ENCODE data around the gene NT5C1B. TPM values are rescaled to one million over a fixed set of nuclear protein-coding genes. Genes with fewer than 3 reads are reported as not detected.

Gene NT5C1B
- total and polyA plus RNA-seq, 10 of the 15 experiments (the other 5 are each of a cell fraction or from before 2014, with no cell fraction given) = 0.40 to 0.44 TPM; not detected in 8

DNA sequence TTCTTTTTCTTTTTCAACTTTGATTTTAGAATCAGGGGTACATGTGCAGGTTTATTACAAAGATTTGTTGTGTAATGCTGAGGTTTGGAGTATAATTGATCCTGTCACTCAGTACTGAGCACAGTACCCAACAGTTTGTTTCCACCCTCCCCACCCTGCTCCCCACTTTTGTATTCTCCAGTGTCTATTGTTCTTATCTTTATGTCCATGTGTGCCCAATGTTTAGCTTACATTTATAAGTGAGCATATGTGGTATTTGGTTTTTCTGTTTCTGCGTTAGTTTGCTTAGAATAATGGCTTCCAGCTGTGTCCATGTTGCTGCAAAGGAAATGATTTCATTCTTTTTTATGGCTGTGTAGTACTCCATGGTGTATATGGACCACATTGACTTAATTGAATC lies 72.0 kb downstream of the NT5C1B start:
- Histone ChIP-seq H2AFZ (ENCODE audit: control insufficient read depth, low read depth, low read length) (no peak overlapping the region), H3K9ac (ENCODE audit: control insufficient read depth, insufficient read depth, low read length) (no peak overlapping the region), H3K79me2 (ENCODE audit: control insufficient read depth, insufficient read depth, low read length) (no peaks in the 10 kb centered on the region), H3K27ac (ENCODE audit: control insufficient read depth, insufficient read depth) (no peak overlapping the region), H4K20me1 (ENCODE audit: control insufficient read depth, insufficient read depth) (no peaks in the 10 kb centered on the region; the same call in 1 of the 2 replicates), H3K36me3 (ENCODE audit: control insufficient read depth in 2 of 2, insufficient read depth in 2 of 2, low read length in 1 of 2) (no peaks in the 10 kb centered on the region), H3K4me2 (ENCODE audit: control insufficient read depth, insufficient read depth) (no peak overlapping the region), H3K4me1 (ENCODE audit: control insufficient read depth, insufficient read depth, low read length) (no peaks in the 10 kb centered on the region), H3K27me3 (replicated peaks in 1 of 2; ENCODE audit: control insufficient read depth in 2 of 2, insufficient read depth in 2 of 2, low read length in 1 of 2) (no peaks in the 10 kb centered on the region), H3K9me3 (replicated peaks; ENCODE audit: control insufficient read depth, insufficient read depth, low read length) (no peaks in the 10 kb centered on the region), H3K4me3 (no peak overlapping the region)
- in situ Hi-C loops (cut with MboI) = no loop called here
- DNase-seq (ENCODE audit: low read depth, low spot score) (no peak), FAIRE-seq (no peak), ATAC-seq (no peak)
- RAD21 ChIA-PET (ENCODE audit: unreplicated experiment) = interaction anchor here (0.6 to 0.7 kb wide), 2 partner anchors 19 to 716 kb away, joined by 3 to 4 read pairs; no protein-coding TSS in a partner anchor
- POLR2A ChIA-PET = no interaction called here
- SMC1A ChIA-PET (ENCODE audit: uncharacterized antibody, unreplicated experiment) = interaction anchor here (1.3 kb wide), 1 partner anchor 530 kb away, joined by 3 read pairs; no protein-coding TSS in a partner anchor
- no TSS peak for BruUV-seq (replicated peaks)
- intact Hi-C loops (cut with micrococcal nuclease; ENCODE audit: unreplicated experiment) = no loop called here
- 0% methylated on average over 1 of the region's 1 CpG for WGBS (ENCODE audit: insufficient coverage, insufficient replicate concordance, low lambda C conversion rate, missing lambda C conversion rate)
- CTCF ChIA-PET = interaction anchor here (0.6 to 1.6 kb wide), 3 partner anchors 19 to 307 kb away, joined by 3 read pairs; no protein-coding TSS in a partner anchor
- no peak for TF ChIP-seq TARDBP (IDR thresholded peaks at IDR 0.05; ENCODE audit: borderline replicate concordance)
- no peak for TF ChIP-seq MTA2 (IDR thresholded peaks at IDR 0.05; ENCODE audit: low read depth)
- TF ChIP-seq RBBP5 (conservative IDR thresholded peaks at IDR 0.05) = no peak
- no peak for TF ChIP-seq PML (IDR thresholded peaks at IDR 0.05; ENCODE audit: low read length)
- TF ChIP-seq, protein P1, sequence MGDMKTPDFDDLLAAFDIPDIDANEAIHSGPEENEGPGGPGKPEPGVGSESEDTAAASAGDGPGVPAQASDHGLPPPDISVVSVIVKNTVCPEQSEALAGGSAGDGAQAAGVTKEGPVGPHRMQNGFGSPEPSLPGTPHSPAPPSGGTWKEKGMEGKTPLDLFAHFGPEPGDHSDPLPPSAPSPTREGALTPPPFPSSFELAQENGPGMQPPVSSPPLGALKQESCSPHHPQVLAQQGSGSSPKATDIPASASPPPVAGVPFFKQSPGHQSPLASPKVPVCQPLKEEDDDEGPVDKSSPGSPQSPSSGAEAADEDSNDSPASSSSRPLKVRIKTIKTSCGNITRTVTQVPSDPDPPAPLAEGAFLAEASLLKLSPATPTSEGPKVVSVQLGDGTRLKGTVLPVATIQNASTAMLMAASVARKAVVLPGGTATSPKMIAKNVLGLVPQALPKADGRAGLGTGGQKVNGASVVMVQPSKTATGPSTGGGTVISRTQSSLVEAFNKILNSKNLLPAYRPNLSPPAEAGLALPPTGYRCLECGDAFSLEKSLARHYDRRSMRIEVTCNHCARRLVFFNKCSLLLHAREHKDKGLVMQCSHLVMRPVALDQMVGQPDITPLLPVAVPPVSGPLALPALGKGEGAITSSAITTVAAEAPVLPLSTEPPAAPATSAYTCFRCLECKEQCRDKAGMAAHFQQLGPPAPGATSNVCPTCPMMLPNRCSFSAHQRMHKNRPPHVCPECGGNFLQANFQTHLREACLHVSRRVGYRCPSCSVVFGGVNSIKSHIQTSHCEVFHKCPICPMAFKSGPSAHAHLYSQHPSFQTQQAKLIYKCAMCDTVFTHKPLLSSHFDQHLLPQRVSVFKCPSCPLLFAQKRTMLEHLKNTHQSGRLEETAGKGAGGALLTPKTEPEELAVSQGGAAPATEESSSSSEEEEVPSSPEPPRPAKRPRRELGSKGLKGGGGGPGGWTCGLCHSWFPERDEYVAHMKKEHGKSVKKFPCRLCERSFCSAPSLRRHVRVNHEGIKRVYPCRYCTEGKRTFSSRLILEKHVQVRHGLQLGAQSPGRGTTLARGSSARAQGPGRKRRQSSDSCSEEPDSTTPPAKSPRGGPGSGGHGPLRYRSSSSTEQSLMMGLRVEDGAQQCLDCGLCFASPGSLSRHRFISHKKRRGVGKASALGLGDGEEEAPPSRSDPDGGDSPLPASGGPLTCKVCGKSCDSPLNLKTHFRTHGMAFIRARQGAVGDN (IDR thresholded peaks at IDR 0.05) = no peak
- TF ChIP-seq IRF5 (IDR thresholded peaks at IDR 0.05; ENCODE audit: borderline replicate concordance) = no peak
- TF ChIP-seq NRF1 (conservative IDR thresholded peaks at IDR 0.05; ENCODE audit: low read depth, low read length) = no peak
- TF ChIP-seq SMARCA5 (IDR thresholded peaks at IDR 0.05) = no peak
- TF ChIP-seq EED (IDR thresholded peaks at IDR 0.05; ENCODE audit: low read depth) = no peak
- TF ChIP-seq SREBF2 (IDR thresholded peaks at IDR 0.05; ENCODE audit: low read length) = no peak
- no peak for TF ChIP-seq CBFB (IDR thresholded peaks at IDR 0.05; ENCODE audit: low read depth)
- TF ChIP-seq SPI1 (IDR thresholded peaks at IDR 0.05; ENCODE audit: borderline replicate concordance, insufficient read depth, low read depth, low read length) = no peak
- no peak for TF ChIP-seq RCOR1 (conservative IDR thresholded peaks at IDR 0.05; ENCODE audit: low read depth, low read length)
- TF ChIP-seq, protein P2, sequence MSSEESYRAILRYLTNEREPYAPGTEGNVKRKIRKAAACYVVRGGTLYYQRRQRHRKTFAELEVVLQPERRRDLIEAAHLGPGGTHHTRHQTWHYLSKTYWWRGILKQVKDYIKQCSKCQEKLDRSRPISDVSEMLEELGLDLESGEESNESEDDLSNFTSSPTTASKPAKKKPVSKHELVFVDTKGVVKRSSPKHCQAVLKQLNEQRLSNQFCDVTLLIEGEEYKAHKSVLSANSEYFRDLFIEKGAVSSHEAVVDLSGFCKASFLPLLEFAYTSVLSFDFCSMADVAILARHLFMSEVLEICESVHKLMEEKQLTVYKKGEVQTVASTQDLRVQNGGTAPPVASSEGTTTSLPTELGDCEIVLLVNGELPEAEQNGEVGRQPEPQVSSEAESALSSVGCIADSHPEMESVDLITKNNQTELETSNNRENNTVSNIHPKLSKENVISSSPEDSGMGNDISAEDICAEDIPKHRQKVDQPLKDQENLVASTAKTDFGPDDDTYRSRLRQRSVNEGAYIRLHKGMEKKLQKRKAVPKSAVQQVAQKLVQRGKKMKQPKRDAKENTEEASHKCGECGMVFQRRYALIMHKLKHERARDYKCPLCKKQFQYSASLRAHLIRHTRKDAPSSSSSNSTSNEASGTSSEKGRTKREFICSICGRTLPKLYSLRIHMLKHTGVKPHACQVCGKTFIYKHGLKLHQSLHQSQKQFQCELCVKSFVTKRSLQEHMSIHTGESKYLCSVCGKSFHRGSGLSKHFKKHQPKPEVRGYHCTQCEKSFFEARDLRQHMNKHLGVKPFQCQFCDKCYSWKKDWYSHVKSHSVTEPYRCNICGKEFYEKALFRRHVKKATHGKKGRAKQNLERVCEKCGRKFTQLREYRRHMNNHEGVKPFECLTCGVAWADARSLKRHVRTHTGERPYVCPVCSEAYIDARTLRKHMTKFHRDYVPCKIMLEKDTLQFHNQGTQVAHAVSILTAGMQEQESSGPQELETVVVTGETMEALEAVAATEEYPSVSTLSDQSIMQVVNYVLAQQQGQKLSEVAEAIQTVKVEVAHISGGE (CRISPR knock-in tag; IDR thresholded peaks at IDR 0.05) = no peak
- no peak for TF ChIP-seq ZNF24 (IDR thresholded peaks at IDR 0.05)
- no peak for TF ChIP-seq NR2C2 (IDR thresholded peaks at IDR 0.05; ENCODE audit: borderline replicate concordance, control insufficient read depth, insufficient read length, low read depth)
- no peak for TF ChIP-seq BHLHE40 (IDR thresholded peaks at IDR 0.05; ENCODE audit: borderline replicate concordance in 1 of 2, low read depth in 2 of 2, low read length in 1 of 2)
- TF ChIP-seq ZZZ3 (IDR thresholded peaks at IDR 0.05; ENCODE audit: control insufficient read depth, insufficient read length, low read depth) = no peak

Data from GM12878 (cell line).